SH-SY5Y (cell line): ENCODE data around the gene SLC24A3.

Experiments
- GATA2 ChIP-seq: IDR thresholded peaks from 2 replicates; pipeline ENCODE4 v1.6.1; 2011; ENCODE audit warnings: mild to moderate bottlenecking, low read depth, low read length
- GATA3 ChIP-seq: IDR thresholded peaks from 2 replicates; pipeline ENCODE4 v1.6.1; 2011; ENCODE audit warnings: low read depth, mild to moderate bottlenecking, low read length, moderate library complexity

GRCh38 chr20:19347943-19348456, 135.6 kb downstream of the SLC24A3 start:
- no peak for TF ChIP-seq GATA2
- no peak for TF ChIP-seq GATA3
